Omental fat pad (tissue), 4 donors: Measurements from ENCODE around the gene SERPINC1. TPM values are rescaled to one million over a fixed set of nuclear protein-coding genes. Genes with fewer than 3 reads are reported as not detected.
"Not testable (repeated sequence)": the region's sequence is repeated elsewhere in the genome, so short reads cannot be mapped to it uniquely, and the experiment has no call there.

Experiments used
- ATAC-seq: fragments of 150-250 bp; one replicate; pipeline ENCODE4 v1.9.1; 2016; ENCODE audit warnings: mild to moderate bottlenecking, moderate library complexity; ENCODE audit not compliant: low FRiP score
- DNase-seq: peaks from one replicate; pipeline ENCODE4 v3.0.0-alpha.2; 2019; ENCODE audit warnings: low spot score
- total RNA-seq, 4 donors: library from RNA; depleted of rRNA; stranded (reverse); fragments of >200 nt; gene quantifications; one replicate each; pipeline ENCODE4 v1.1.0, GENCODE V29; 2016
- TF ChIP-seq, protein P1 (sequence below), 3 donors: fragments of 450-650 bp; IDR thresholded peaks; one replicate each; pipeline ENCODE4 v1.5.1; 2016 to 2017; ENCODE audit warnings: antibody characterized with exemption in 3 of 3, mild to moderate bottlenecking in 3 of 3, moderate library complexity in 2 of 3

The SERPINC1 gene
- total RNA-seq, 4 donors from 2014 or later: 0.63 TPM; not detected in 3

DNA sequence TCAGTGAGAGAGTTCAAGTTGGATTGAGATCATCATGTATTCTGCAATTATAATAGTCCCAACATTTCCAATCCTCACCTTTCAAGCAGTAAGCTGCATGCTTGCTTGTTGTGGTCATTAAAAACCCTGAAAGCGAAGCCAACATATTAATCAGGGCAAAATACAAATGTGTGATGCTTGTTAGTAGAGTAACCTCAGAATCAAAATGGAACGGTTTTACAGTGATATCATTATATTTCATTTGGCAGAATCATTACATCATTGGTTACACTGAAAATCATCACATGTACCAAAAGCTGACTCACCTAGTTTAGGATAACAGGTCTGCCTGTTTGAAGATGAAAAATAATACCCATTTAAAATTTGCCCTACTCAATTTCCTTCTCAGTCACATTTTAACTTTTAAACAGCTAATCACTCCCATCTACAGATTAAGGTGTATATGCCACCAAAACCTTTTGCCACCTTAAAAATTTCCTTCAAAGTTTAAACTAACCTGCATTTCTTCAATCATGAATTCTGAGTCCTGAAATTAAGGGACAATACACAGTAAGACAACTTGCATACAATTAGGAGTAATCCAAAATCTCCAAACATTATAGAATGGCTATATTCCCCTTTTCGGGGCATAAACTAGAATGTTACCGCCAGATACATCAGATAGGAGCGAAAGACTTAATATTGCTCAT is 52.8 kb downstream of the SERPINC1 start:
- ATAC-seq (no peak), DNase-seq (no peak)
- TF ChIP-seq, protein P1, sequence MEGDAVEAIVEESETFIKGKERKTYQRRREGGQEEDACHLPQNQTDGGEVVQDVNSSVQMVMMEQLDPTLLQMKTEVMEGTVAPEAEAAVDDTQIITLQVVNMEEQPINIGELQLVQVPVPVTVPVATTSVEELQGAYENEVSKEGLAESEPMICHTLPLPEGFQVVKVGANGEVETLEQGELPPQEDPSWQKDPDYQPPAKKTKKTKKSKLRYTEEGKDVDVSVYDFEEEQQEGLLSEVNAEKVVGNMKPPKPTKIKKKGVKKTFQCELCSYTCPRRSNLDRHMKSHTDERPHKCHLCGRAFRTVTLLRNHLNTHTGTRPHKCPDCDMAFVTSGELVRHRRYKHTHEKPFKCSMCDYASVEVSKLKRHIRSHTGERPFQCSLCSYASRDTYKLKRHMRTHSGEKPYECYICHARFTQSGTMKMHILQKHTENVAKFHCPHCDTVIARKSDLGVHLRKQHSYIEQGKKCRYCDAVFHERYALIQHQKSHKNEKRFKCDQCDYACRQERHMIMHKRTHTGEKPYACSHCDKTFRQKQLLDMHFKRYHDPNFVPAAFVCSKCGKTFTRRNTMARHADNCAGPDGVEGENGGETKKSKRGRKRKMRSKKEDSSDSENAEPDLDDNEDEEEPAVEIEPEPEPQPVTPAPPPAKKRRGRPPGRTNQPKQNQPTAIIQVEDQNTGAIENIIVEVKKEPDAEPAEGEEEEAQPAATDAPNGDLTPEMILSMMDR (IDR thresholded peaks at IDR 0.05): no peak

DNA sequence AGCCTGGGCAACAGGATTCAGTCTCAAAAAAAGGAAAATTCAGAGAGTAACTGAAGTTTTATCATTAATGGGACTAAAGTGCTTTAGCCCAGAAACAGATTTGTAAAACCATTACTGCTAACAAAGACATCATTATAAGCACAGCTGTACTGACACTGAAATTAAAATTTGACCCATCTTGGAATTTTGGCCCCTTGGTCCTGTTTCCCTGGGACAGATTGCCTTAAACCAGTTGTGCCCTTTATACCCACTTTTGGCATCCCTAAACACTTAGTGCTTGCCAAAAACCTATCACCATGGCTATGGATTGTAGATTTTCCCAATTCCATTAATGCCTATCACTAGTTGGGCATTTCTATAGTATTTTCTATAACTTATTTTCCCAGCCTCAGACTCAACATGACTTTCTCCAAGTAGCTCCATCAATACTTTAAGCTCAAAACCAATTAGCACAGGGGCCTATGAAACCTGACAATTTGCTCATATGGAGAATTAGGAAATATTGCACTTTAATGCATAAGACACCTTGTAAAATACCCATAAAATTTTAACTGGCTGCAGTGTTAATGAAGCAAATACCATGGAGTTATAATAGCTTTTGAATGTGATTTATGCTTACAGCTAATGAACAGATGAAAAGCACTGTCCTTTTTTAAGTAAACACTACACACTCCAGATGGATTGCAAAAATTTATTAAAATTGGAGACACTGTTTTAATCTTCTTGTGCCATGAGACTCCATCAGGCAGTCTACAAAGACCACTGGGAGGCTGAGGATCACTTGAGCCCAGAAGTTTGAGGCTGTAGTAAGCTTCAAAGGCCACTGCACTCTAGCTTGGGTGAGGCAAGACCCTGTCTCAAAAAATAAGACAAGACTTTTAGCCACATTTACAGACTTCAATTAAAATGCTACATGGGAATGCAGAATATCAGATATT is 53.6 kb downstream of the SERPINC1 start:
- DNase-seq (no peak), ATAC-seq (no peak)
- TF ChIP-seq, protein P1 (IDR thresholded peaks at IDR 0.05): no peak

DNA sequence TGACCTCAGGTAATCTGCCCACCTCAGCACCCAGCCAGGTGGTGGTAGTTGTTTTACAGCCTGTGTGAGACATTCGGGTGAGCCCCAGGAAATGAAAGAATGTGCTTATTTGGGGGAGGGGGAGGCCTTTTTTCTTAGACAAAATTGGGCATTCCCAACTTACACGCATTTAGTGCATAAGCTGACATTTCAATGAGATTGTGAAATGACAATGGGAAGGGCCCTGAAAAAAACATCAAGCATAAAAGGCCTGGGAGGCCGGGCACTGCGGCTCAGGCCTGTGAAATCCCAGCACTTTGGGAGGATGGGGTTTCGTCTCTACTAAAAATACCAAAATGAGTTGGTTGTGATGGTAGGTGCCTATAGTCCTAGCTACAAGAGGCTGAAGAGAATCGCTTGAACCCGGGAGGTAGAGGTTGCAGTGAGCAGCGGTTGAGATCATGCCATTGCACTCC is 54.3 kb downstream of the SERPINC1 start:
- DNase-seq (no peak), ATAC-seq (no peak)
- TF ChIP-seq, protein P1 (IDR thresholded peaks at IDR 0.05): no peak

DNA sequence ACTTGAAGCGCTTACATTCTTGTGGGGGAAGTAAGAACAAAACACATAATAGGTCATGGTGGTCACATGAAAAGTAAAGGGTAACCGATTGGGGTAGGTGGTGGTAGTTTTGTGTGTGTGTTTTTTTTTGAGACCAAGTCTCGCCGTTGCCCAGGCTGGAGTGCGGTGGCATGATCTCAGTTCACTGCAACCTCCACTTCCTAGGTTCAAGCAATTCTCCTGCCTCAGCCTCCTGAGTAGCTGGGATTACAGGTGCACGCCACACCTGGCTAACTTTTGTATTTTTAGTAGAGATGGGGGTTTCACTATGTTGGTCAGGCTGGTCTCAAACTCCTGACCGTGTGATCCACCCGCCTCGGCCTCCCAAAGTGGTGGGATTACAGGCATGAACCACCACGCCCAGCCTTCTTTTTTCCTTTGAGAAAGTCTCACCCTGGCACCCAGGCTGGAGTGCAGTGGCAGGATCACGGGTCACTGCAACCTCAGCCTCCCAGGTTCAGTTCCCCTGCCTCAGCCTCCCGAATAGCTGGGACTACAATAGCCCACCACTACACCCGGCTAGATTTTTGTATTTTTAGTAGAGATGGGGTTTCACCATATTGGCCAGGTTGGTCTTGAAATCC is 54.9 kb downstream of the SERPINC1 start:
- ATAC-seq, DNase-seq: not testable (repeated sequence)

DNA sequence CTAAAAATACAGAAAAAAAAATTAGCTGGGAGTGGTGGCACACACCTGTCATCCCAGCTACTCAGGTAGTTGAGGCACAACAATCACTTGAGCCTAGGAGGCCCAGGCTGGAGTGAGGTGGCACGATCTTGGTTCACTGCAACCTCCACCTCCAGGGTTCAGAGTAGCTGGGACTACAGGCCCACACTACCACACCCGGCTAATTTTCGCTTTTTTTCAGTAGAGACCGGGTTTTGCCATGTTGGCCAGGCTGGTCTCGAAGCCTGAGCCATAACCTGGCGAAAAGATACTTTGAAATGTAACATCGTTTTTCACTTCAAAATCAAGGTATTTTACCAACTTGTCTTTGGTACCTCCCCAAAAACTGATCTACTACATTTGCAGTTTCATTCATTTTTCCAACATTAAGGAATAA is 55.4 kb downstream of the SERPINC1 start:
- TF ChIP-seq, protein P1 (IDR thresholded peaks at IDR 0.05): no peak
- DNase-seq: no peak
- ATAC-seq: no peak

DNA sequence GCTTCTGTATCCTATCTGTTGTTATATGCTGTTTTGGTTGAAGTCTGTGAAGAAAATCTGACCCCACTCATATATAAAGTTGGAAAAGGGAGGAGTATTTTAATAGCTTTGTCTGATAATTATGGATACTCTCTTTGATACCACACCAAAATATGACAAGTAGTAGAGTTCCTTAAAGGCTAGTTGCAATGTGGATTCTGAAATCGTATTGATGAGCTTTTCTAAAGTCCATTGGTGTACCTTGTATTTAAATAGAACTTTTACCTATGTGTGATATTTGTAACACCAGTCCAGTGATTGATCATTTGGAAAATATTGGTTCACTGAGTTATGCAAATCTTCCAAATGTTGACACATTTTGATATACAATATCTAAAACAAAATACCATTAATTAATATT is 57.1 kb downstream of the SERPINC1 start:
- TF ChIP-seq, protein P1 (IDR thresholded peaks at IDR 0.05): no peak
- no peak for DNase-seq
- ATAC-seq: no peak

DNA sequence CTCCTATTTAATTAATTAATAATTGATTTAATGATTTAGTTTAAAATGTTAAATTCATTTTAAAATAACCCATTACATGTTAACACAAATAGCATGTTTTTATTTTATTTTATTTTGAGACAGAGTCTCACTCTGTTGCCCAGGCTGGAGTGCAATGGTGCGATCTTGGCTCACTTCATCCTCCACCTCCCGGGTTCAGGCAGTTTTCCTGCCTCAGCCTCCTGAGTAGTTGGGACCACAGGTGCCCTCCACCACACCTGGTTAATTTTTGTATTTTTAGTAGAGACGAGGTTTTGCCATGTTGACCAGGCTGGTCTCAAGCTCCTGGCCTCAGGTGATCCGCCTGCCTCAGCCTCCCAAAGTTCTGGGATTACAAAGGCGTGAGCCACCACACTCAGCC is 57.6 kb downstream of the SERPINC1 start:
- DNase-seq, ATAC-seq: not testable (repeated sequence)
